GM18951 (cell line): ENCODE results near the gene EEF2K.
"Not testable (repeated sequence)": the region's sequence is repeated elsewhere in the genome, so short reads cannot be mapped to it uniquely, and the experiment has no call there.

Source experiments
- POLR2A ChIP-seq: IDR thresholded peaks from 4 replicates; pipeline ENCODE4 v1.6.1; 2011; ENCODE audit warnings: mild to moderate bottlenecking; ENCODE audit not compliant: insufficient read length, insufficient read depth; ENCODE audit errors: extremely low read depth
- in situ Hi-C: fragments of 300-500 bp; cut with MboI; formaldehyde crosslinking; loops from one replicate; pipeline ENCODE4 v1.12.0; 2022; ENCODE audit warnings: low sequenced_read_pairs, mixed read lengths, inconsistent platforms; ENCODE audit not compliant: unreplicated experiment

EEF2K gene

DNA sequence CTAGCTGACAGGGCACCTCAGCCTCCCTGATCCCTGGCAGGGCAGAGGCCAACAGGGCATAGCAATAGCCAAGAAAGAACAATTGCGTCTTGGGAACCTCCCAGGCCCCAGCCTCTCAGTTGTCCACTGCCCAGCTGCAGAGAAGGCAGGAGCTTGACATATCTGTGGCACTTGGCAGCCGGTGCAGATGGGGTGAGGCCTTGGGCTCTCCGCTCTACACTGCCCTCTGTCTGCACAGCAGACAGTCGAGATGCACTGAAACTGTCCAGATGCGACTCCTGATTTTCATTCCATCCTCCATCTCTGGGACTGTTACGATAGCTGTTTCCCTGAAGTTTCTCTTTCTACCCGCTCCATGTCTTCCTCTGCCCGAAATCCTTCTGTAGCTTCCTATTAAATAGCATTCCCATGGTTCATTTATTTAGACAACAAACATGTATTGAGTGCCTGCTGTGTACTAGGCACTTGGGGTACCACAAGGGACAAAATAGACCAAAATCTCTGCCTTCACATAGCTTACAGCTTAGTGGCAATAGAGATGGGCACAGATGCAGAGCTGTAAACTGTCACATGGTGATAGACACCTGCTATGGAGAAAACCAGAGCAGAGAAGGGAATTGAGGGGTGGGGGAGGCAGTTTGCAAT is 94.5 kb downstream of the EEF2K start:
- in situ Hi-C loops = no loop called here
- no peak for TF ChIP-seq POLR2A

DNA sequence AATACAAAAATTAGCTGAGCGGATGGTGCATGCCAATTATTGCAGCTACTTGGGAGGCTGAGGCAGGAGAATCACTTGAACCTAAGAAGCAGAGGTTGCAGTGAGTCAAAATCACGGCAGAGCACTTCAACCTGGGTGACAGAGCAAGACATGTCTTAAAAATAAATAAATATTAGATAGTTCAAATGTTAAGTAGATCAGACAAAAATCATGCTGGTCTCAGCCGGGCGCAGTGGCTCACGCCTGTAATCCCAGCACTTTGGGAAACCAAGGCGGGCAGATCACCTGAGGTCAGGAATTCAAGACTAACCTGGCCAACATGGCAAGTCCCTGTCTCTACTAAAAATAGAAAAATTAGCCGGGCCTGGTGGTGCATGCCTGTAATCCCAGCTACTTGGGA is 95.3 kb downstream of the EEF2K start:
- in situ Hi-C loops = not testable (repeated sequence)

DNA sequence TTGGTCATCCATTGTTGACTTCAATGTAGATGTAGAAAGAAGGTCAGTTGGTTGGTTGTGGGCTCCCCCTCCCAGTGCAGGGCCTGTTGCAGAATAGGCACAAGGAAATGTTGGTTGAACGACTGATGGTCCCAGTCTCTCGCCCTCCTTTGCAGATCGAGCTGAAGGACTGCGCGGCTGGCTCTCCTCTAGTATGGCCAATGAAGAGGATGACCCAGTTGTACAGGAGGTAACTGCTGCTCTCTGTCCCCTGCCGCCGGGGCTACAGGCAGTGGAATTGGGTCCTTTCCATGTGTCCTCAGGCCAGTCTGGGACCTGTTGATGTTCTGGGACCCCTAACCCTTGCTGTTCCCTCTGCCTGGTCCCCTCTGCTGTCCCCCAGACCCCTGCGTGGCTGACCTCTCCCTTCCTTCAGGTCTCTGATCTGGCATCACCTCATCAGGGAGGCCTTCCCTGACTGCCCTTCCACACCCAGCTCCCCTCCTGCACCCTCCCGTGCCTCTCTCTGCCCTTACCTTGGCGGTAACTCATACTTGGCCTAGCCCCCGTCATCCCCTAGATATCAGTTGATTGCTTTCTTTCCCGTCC is 96.8 kb downstream of the EEF2K start:
- no peak for TF ChIP-seq POLR2A
- in situ Hi-C loops = no loop called here

DNA sequence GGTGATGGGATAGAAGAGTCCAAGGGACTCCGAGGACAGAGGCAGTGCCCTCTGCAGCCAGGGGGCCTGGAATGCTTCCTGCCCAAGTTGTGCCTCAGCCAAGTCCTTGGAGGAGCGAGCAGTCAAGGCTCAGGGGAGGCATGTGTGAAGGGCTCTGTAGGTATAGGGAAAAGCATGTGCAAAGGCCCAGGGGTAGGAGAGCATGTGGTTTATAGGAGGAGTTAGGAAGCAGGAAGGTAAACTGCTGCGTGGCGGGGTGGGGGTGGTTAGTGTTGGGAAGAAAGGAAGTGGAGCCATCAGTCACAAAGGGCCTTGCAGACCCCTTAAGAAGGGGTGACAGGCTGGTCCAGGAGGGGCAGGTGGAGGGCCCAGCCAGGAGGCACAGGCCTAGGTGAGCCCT is 98.3 kb downstream of the EEF2K start:
- in situ Hi-C loops = no loop called here
- TF ChIP-seq POLR2A = no peak

GRCh38 chr16:22306788-22307187 is 100.7 kb downstream of the EEF2K start:
- in situ Hi-C loops = no loop called here
- TF ChIP-seq POLR2A = no peak

DNA sequence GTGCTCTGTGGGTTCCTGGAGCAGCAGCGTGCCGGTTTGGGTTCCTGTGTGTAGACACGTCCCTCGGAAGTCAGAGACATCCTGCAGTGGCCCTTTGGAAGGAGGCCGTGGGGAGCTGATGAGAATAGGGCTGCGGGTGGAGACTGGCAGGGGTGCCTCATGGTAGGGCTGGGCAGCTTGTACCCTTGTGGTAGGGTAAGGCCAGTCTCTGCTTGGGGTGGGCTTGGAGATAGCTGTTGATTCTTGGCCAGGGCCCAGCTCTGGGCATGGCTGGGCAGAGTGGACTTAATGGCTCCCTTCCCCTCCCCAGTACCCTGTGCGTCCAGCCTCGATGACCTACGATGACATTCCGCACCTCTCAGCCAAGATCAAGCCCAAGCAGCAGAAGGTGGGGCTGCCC is 101.8 kb downstream of the EEF2K start:
- TF ChIP-seq POLR2A = no peak
- in situ Hi-C loops = no loop called here

GRCh38 chr16:22308824-22309520 is 102.9 kb downstream of the EEF2K start:
- in situ Hi-C loops = no loop called here
- TF ChIP-seq POLR2A = no peak

- in situ Hi-C loops = no loop called here
Measured at GRCh38 chr16:22311520-22311919, 105.4 kb downstream of the EEF2K start.

GRCh38 chr16:22312897-22313781 is 107.1 kb downstream of the EEF2K start:
- in situ Hi-C loops = no loop called here

More at GRCh38 chr16:22311520-22311919, 105.4 kb downstream of the EEF2K start:
- TF ChIP-seq POLR2A = no peak

DNA sequence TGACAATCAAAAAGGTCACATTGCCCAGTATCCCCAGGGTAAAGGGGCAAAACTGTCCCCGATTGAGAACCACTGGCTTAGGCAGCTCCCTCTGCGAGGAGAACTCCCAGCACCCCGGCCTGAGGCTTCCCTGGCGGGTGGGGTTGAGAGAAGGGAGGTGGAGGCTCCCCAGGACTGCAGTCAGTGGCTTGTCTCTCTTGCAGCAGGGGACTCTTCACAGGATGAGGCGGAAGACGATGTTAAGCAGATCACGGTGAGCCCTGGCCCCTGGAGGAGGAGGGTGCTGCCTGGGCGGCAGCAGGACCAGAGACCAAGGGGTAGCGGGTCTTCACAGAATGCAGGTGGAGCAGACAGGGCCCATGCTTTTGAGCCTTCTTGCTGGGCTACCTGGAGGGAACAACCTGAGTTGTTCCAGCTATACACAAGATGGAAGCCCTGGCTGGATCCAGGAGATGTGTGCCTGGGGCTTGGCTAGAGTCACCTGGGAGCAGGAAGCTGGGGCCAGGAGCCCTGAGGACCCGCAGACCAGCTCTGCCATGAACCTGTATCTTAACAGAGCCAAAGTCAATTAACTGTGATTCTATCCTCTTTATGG is 107.9 kb downstream of the EEF2K start:
- no peak for TF ChIP-seq POLR2A
- in situ Hi-C loops = no loop called here

More at GRCh38 chr16:22312897-22313781, 107.1 kb downstream of the EEF2K start:
- no peak for TF ChIP-seq POLR2A

DNA sequence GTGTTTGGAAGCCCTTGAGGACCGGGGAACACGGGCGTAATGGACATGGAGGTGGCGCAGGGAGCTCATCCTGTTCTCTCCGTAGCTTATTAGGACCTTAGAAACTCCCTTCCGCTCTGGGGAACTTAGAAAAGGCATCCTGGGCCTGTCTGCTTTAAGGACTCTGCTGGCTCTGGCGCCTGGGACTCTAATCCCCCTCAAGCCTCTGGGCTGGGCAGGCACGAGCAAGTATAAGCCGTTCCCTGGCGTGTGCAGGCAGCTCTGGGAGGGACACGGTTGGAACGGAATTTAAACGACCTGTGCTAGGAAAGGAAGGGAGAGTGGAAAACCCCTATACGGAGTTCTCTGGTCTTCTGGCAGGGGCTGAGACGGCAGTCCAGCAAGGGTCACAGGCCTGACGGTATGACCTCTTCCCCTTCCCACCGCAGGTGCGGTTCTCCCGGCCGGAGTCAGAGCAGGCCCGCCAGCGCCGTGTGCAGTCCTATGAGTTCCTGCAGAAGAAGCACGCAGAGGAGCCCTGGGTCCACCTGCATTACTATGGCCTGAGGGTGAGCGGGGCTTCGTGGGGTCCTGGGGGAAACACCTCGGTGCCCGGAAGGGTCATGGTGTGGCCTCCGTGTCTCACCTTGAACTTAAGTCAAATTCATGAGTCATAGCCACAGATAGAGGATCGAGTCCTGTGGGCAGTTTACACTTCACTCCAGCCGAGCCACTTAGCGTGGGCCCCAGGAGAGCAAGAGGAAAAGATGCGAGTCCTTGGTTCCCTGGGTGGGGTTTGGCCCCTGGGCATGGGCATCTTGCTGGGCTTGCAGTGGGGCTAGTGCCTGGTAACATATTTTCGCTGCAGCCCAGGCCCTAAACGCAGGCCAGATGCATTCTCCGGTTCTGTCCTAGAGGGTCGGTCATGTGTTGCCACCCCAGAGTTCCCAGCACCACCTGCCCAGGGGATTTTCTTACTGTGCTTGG is 108.9 kb downstream of the EEF2K start:
- in situ Hi-C loops = no loop called here
- no peak for TF ChIP-seq POLR2A

- in situ Hi-C loops = no loop called here
- no peak for TF ChIP-seq POLR2A
Measured at GRCh38 chr16:22315979-22316378, 109.9 kb downstream of the EEF2K start.

DNA sequence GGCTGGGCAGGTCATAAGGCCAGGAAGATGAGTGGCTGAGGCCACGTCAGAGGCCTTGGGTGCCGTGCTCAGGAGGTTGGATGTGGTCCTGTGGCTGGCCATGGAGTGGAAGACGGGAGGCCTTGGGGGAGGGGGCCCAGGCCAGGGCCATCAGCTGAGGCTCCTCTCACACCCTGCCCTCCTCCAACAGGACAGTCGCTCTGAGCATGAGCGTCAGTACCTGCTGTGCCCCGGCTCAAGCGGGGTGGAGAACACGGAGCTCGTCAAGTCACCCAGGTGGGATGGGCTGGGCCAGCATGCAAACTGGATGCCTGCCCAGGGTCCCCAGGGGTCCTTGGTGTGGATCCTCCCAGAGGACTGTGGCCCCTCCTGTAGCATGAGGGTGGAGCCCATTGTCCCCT is 110.3 kb downstream of the EEF2K start:
- in situ Hi-C loops = no loop called here
- no peak for TF ChIP-seq POLR2A
